Head of caudate nucleus (tissue), 42 donors: ENCODE data around the gene STIL.

ENCODE experiments used
- DNase-seq, 42 donors: peaks; one replicate each; pipeline versions ENCODE4 v3.0.0 to v3.0.0-alpha.2; 2020 to 2021; ENCODE audit warnings: mixed read lengths in 7 of 42
- intact Hi-C: fragments of 100-400 bp; cut with DNase I; formaldehyde crosslinking; loops from one replicate; pipeline ENCODE4 v1.15.0; 2022

STIL gene

GRCh38 chr1:47243910-47244309 is 70.0 kb downstream of the STIL start:
- intact Hi-C loops: no loop called here
- no peak for DNase-seq

GRCh38 chr1:47241114-47242113 is 72.5 kb downstream of the STIL start:
- DNase-seq: no peak
- intact Hi-C loops: no loop called here

- intact Hi-C loops: no loop called here
- no peak for DNase-seq
These were observed 74.9 kb downstream of the STIL start for GRCh38 chr1:47238935-47239592.

- peak in 2 of 42 donors; percentile 5 to 28 for DNase-seq
- intact Hi-C loops: no loop called here
These were observed 78.1 kb downstream of the STIL start for GRCh38 chr1:47235806-47236205.

- peak in 38 of 42 donors; percentile 20 to 74 (median 52) for DNase-seq
- intact Hi-C loops: no loop called here
These were observed 78.7 kb downstream of the STIL start for GRCh38 chr1:47235241-47235681.

- intact Hi-C loops: no loop called here
- no peak for DNase-seq
These were observed 80.8 kb downstream of the STIL start for GRCh38 chr1:47233186-47233585.

- intact Hi-C loops: no loop called here
- DNase-seq: no peak
These were observed 81.6 kb downstream of the STIL start, which contains the start of gene TAL1 for GRCh38 chr1:47232187-47232874. TAL1 (minus strand) TSS chr1:47232225; CDS start chr1:47225888, 6,337 bp downstream.

GRCh38 chr1:47231301-47232186 is 82.4 kb downstream of the STIL start:
- intact Hi-C loops: no loop called here
- DNase-seq: peak in 28 of 42 donors; percentile 13 to 57 (median 37)

- DNase-seq: no peak
- intact Hi-C loops: no loop called here
These were observed 83.2 kb downstream of the STIL start for GRCh38 chr1:47230692-47231300.

GRCh38 chr1:47229886-47230691 is 83.9 kb downstream of the STIL start:
- intact Hi-C loops: no loop called here
- no peak for DNase-seq

GRCh38 chr1:47229031-47229885 is 84.7 kb downstream of the STIL start:
- no peak for DNase-seq
- intact Hi-C loops: no loop called here

GRCh38 chr1:47228644-47229030 is 85.3 kb downstream of the STIL start:
- no peak for DNase-seq
- intact Hi-C loops: no loop called here

GRCh38 chr1:47227341-47228232 is 86.4 kb downstream of the STIL start:
- DNase-seq: no peak
- intact Hi-C loops: no loop called here

- no peak for DNase-seq
These were observed 87.1 kb downstream of the STIL start for GRCh38 chr1:47226839-47227215.

GRCh38 chr1:47226121-47226838 is 87.7 kb downstream of the STIL start:
- intact Hi-C loops: no loop called here
- DNase-seq: no peak

More at GRCh38 chr1:47226839-47227215, 87.1 kb downstream of the STIL start:
- intact Hi-C loops: no loop called here
